NCI-H446 (cell line): ENCODE data around the gene CLEC7A.

Experiments used
- DNase-seq, 2 experiments: peaks; one replicate each; lab custom pipeline; 2025; lab: John Stamatoyannopoulos, UW

CLEC7A gene

DNA sequence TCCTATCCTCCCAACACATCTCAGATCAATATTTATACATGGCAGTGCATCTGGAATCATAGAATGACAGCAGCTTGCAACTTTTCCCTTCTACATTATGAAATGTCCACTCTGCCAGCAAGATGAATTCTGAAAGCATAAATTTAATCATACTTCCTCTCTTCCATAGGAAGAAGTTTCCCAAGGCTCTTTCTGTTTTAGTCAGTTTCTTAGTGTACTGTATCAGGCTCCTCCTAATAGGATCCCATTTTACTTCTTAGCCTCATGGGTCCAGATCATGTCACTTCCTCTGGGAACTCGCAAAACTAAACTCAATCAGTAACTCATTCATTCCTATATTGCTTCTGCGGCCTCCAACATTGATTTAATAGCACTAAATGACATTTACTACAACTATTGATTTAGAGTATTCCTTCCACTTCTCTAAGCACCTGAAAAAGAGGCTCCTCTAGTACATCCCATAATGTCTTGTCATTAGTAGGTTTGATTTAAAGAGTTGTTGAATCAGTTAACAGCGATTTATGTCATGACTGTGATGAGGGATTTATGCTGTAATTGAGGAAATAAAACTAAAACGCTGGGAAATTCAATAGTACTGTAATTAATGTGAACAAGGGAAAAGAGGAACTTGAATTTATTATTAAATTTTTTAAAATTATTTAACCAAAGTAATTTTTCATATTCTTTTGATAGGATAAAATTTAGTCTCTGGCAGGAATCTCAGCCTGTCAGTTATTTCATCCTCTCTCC is 35.2 kb downstream of the CLEC7A start:
- no peak for DNase-seq

DNA sequence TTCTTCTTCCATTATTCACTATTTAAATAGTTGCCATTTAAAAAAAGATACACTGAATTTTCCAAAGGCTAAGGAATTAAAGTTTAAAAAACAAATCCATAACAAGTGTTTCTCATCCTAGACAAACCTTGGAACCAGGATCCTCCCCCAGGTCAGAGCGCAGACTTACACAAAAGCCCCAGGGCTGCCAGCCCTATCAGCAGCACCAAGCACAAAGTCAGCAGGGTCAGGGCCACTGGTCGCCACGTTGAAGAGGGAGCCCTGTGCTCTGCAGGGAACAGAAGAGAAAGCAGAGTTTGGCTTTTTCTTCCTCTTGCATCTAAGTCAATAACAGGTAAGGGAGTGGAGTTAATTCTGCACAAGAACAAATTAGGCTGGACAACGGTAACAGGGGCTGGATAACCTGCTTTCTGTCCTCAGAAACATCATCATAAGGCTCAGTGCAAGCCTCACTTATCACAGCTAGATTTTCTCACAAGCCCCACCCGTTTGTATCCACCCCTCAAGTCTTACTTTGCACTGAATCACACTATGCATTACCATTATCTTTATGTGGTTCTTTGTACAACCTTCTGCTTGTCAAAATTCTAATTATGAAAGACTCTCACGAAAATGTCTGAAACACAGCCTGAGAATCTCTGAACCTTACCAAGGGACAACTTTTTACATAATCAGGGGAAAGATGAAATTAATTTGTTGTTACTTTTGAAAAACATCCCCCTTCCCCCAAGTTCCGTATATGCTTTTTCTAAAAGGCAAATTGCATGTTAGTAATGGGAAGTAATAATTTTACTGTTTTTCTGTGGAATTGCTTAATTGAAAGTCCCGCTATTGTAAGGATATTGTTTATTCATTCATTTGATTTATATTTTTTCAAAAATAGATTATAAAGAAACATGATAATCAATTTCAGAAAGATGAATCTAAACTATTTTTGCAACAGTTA is 40.8 kb downstream of the CLEC7A start:
- no peak for DNase-seq

DNA sequence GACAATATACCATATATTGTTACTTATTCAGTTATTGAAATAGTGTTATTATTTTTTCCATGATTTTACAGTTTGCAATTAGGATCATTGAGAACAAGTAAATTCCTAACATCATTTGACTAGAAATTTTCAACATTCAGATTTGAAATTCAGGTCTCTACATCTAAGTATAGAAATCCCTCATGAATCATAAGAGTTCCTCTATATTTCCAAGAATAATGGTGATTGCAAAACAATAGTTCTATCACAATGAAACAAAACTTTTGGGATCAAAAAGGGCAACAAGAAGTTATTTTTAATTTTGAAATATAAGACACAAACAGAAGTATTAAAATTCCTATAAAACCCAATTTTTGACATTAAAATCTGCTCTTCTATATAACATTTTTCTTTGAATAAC is 42.0 kb downstream of the CLEC7A start:
- no peak for DNase-seq

DNA sequence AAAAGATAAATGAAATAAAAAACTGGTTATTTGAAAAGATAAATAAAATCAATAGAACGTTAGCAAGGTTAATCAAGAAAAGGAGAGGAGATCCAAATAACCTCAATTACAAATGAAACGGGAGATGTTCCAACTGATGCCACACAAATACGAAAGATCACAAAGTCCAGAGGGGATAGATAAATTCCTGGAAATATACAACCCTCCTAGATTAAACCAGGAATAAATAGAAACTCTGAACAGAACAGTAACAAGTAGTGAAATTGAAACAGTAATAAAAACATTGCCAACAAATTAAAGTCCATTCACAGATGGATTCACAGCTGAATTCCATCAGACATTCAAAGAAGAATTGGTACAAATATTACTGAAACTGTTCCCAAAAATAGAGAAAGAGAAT is 43.6 kb downstream of the CLEC7A start:
- no peak for DNase-seq

DNA sequence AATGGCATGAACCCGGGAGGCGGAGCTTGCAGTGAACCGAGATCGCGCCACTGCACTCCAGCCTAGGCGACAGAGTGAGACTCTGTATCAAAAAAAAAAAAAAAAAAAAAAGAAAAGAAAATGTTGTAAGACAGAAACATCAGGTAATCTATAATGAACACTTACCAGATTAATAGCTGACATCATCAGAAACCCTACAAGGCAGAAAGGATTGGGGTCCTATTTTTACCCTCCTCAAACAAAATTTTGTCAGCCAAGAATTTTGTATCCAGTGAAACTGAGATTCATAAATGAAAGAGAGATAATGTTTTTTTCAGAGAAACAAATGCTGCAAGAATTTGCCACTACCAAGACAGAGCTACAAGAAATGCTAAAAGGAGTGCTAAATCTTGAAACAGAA is 45.3 kb downstream of the CLEC7A start:
- DNase-seq, result no peak

DNA sequence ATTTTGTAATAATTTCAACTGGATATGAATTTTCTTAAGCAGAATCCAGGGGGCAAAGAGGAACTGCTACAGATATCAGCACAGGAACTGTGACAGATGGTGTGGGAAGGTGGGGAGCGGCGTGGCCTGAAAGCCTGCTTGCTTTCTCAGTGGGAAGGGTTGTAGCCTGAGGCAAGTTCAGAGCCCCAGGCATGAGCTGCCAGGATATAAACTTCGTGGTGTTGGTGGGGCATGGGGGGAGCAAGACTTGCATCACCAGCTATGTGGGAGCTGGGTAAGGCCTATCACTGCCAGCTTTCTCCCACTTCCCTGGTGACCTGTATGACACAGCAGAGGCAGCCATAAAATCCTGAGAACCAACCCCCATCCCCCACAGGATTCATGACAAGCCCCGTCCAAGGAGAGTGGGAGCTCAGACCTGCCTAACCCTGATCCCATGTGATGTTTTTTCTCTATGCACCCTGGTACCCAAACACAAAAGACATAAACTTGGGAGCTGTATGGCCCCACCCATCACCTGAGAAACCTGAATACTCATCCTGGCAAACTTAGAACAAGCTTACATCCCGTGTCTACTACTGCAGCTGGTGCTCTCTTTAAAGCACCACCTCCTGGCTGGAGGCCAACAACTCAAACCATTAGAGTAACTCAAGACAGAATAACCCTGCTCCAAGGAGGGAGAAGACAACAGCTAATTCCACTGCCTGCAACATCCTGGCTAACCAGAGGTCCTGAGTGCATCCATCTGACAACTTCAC is 47.7 kb downstream of the CLEC7A start:
- no peak for DNase-seq

DNA sequence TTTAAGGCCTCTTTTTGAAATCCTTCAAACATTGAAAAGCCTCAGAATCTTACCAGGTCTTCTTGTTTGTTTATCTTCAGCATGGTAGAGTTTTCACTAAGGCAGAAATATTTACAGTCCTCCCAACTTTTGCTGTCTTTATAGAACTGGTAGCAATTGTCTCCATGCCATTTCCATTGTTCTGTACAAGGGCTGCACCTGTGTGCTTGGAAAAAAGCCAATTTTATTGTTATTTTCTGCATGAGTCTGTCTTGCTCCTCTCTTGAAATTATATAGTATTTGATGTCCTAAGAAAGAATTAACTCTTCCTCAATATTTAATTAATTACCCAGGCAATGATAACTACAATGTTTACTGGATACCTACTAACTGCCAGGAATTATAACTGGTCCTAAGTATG is 54.5 kb downstream of the CLEC7A start:
- no peak for DNase-seq

DNA sequence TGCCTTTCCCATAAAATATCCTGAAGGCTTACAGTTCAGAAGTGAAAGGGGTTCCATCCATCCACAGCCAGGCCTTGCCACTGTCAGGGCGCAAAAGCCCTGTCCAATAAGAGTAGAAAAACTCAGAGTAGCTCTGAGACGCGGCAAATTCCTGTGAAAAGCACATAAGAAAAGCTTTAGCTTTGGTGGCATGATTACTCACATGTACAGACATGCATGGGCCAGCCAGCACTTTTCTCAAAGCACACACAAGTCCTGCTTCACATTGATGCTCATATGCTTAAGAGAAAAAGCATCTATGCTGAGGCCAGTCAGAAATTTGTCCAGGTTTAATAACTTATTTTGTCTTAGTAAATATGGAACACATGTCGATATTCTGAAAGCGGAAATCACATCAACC is 56.7 kb downstream of the CLEC7A start:
- no peak for DNase-seq

DNA sequence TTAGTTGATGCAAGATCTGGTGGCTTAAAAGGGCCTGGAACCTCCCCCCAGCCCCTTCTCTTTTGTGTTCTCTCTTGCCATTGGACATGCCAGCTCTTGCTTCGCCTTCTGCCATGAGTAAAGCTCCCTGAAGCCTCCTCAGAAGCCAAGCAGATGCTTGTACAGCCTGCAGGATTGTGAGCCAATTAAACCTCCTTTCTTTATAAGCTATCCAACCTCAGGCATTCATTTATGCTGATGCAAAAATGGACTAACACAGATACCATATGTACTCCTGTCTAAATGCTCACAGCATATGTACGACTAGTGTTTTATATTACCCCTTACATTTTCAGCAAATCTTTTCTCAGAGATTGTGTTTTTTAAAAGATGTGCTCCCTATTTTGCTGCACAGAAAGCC is 57.9 kb downstream of the CLEC7A start:
- no peak for DNase-seq

DNA sequence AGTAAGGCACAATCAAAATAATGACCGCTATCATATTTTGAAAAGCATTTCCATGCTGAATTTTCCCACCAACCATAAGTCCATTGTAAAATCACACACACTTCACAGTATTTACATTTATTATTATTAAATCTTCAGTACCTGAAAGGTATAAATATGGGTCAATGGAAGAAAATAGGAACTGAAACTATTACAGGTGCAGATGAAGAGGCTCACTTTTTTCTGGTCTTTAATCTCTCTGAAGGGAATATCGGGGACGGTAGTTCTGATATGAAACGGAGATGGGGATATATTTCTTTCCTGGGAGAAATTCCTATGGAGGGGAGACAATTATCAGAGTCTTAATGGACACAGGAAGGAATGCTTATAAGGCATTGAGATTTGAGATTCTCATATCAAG is 59.6 kb downstream of the CLEC7A start:
- DNase-seq, result no peak

DNA sequence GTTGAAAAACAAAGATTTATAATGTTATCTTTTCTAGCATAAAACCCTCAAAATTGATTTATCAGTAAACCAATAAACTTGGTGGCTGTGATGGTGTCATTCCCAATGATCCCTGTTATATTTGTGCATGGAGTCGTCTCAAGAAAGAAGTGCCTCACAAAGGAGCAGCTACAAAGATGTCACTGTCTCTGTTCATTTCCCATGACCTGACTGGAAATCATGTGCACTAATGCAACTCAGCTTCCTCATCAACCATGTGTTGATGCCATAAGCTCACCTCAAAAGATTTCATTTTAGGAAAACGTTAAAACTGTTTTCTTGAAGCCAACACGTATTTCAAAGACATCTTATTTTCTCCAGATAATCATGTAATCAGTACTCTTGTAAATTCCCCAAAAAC is 60.0 kb downstream of the CLEC7A start:
- no peak for DNase-seq

DNA sequence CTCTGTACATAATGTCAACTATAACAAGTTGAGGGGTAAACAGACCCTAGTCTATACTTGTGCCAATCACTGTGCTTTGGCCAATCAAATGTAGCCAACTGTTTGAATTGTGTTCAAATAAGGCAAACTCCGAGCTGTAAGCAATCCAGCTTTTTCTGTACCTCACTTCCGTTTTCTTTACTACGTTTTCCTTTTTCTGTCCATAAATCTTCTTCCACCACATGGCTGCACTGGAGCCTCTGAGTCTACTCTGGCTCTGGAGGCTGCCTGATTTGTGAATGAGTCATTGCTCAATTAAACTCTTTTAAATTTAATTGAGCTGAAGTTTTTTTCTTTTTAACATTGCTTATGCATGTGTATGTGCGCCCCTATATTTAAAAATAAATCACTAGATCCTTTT is 60.9 kb downstream of the CLEC7A start:
- no peak for DNase-seq

DNA sequence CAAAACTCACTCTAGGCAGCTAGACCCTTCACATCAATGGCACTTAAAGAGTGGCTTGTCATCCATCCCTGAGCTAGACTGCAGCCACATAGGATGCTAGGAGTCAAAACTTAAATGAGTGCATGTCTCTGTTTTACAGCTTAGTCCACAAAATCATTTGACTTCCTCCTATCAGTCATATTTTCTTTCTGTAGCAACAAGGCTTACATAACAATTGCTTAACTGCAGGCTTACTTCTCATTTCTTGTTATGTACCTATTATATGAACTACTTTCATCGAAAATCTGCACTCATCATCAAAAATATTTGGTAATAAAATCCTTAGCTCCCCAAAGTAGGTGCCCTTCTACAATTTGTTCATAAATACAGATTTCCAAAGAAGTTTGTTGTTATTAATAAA is 61.4 kb downstream of the CLEC7A start:
- DNase-seq, result no peak

DNA sequence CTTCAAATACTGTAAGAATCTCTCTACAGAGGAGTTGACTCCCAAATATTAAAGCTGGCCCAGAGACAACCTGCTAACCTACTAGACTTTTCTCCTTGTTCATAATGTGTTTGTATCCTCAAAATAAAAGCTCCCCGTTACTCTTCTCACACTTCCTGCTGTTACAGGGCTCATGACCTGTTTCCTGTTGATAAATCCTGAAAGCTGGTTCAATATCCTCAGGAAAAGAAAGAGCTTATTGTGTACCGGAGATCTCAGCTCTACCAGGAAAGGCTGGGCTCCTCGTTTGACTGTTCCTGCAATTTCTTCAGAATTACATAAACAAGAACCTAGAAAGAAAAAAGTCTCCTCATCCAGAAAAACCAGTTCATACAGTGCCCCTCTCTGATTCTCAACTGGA is 62.1 kb downstream of the CLEC7A start:
- DNase-seq, result no peak

DNA sequence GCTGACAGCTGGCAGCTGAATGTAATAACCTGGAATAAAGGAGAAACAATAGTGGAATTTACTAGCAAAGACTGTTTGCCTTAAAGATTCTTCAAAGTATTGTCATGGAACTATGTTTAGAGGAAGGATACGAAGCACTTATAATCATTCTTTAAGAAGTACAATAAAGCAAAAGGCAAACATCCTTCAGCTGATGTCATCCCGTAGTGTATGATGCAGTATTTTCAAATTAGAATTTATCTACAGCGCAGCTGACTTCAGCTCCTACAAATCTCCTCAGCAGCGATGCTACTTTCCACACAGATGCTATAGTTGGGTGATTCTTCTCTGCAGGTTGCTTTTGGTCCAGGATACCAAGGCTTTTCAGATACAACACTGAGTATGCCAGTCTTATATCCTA is 62.7 kb downstream of the CLEC7A start:
- no peak for DNase-seq
